ENCODE results near the gene CCDC57. TPM values are rescaled to one million over a fixed set of nuclear protein-coding genes. Genes with fewer than 3 reads are reported as not detected.
A peak's percentile ranks its signal among the peaks of the same experiment; 100 is the strongest.

CCDC57 gene
- total RNA-seq, 2 donors from 2014 or later = 57.6 to 62.8 TPM

- H3K27me3 ChIP-seq (replicated peaks; ENCODE audit: insufficient read depth) = no peaks in the 10 kb centered on the region
- H3K9me3 ChIP-seq = no peaks in the 10 kb centered on the region
- no peak overlapping the region for H3K4me3 ChIP-seq
- peak overlapping the region; percentile 94 to 96 for H3K27ac ChIP-seq
- no peaks in the 10 kb centered on the region for H3K36me3 ChIP-seq
- TF ChIP-seq POLR2A (IDR thresholded peaks at IDR 0.05) (peak; percentile 50), POLR2AphosphoS5 (IDR thresholded peaks at IDR 0.05) (peak; percentile 97), CTCF (IDR thresholded peaks at IDR 0.05) (peak in 1 of 4 experiments; percentile 21)
- WGBS = 37% methylated on average over 22 of the region's 22 CpGs
- DNase-seq (ENCODE audit: low spot score) = peak; percentile 92
- H3K4me1 ChIP-seq (replicated peaks) = peaks cover 24% of the 10 kb centered on the region
- intact Hi-C loops (cut with DNase I) = loop anchor here (10.0 kb wide), 1 partner anchor 188 kb away; the partner anchor contains the start of gene NOTUM
Observed at GRCh38 chr17:82152556-82153294, 59.9 kb downstream of the CCDC57 start.

GRCh38 chr17:82152114-82152513 lies 60.5 kb downstream of the CCDC57 start:
- Histone ChIP-seq H3K27me3 (replicated peaks; ENCODE audit: insufficient read depth) (no peaks in the 10 kb centered on the region), H3K9me3 (no peaks in the 10 kb centered on the region), H3K4me3 (no peak overlapping the region), H3K4me1 (replicated peaks) (peaks cover 24% of the 10 kb centered on the region), H3K27ac (peak overlapping the region; percentile 94 to 96), H3K36me3 (no peaks in the 10 kb centered on the region)
- intact Hi-C loops (cut with DNase I) = loop anchor here (10.0 kb wide), 1 partner anchor 187 kb away; the partner anchor contains the start of gene NOTUM
- 71% methylated on average over 5 of the region's 5 CpGs for WGBS
- TF ChIP-seq POLR2AphosphoS5 (IDR thresholded peaks at IDR 0.05) (no peak), CTCF (IDR thresholded peaks at IDR 0.05) (no peak), POLR2A (IDR thresholded peaks at IDR 0.05) (no peak)
- DNase-seq (ENCODE audit: low spot score) = no peak

DNA sequence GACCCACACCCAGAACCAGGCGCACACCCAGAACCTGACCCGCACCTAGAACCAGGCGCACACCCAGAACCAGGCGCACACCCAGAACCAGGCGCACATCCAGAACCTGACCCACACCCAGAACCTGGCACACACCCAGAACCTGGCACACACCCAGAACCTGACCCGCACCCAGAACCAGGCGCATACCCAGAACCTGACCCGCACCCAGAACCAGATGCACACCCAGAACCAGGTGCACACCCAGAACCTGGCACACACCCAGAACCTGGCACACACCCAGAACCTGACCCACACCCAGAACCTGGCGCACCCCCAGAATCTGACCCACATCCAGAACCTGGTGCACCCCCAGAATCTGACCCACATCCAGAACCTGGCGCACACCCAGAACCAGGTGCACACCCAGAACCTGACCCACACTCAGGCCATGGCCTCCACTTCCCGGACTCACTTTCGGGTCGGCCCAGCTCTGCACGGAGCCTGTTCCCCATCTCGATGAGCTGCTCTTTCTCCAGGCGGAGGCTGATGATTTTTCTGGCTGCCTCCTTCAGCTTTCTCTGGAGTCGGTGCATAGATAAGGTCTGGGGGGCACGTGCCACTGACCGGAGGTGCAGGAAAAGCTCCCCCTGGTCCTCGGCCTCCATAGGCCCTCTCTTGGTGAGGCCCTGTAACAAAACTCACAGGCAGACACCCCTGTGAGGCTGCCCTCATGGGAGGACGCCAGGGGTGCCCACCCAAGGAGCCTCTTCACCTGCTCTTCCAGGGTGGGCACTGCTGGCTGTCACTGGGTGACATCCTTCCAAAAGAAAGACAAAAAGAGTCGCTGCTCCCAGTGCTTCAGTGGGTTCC lies 61.3 kb downstream of the CCDC57 start:
- intact Hi-C loops (cut with DNase I) = loop anchor here (10.0 kb wide), 1 partner anchor 187 kb away; the partner anchor contains the start of gene NOTUM
- peak overlapping the region; percentile 94 to 96 for H3K27ac ChIP-seq

GRCh38 chr17:82149401-82150099 lies 63.1 kb downstream of the CCDC57 start:
- Histone ChIP-seq H3K4me1 (replicated peaks) (peaks cover 24% of the 10 kb centered on the region), H3K36me3 (no peaks in the 10 kb centered on the region), H3K9me3 (no peaks in the 10 kb centered on the region), H3K27ac (no peak overlapping the region), H3K27me3 (replicated peaks; ENCODE audit: insufficient read depth) (no peaks in the 10 kb centered on the region), H3K4me3 (no peak overlapping the region)
- intact Hi-C loops (cut with DNase I) = loop anchor here (10.0 kb wide), 1 partner anchor 185 kb away; the partner anchor contains the start of gene NOTUM
- TF ChIP-seq CTCF (IDR thresholded peaks at IDR 0.05) = no peak
- no peak for TF ChIP-seq POLR2A (IDR thresholded peaks at IDR 0.05)
- TF ChIP-seq POLR2AphosphoS5 (IDR thresholded peaks at IDR 0.05) = no peak
- no peak for DNase-seq (ENCODE audit: low spot score)
- 92% methylated on average over 27 of the region's 27 CpGs for WGBS

More for the DNA sequence above, 61.3 kb downstream of the CCDC57 start:
- Histone ChIP-seq H3K27me3 (replicated peaks; ENCODE audit: insufficient read depth) (no peaks in the 10 kb centered on the region), H3K4me1 (replicated peaks) (peaks cover 24% of the 10 kb centered on the region), H3K9me3 (no peaks in the 10 kb centered on the region), H3K36me3 (no peaks in the 10 kb centered on the region), H3K4me3 (no peak overlapping the region)
- no peak for DNase-seq (ENCODE audit: low spot score)
- TF ChIP-seq POLR2AphosphoS5 (IDR thresholded peaks at IDR 0.05) = no peak
- TF ChIP-seq CTCF (IDR thresholded peaks at IDR 0.05) = no peak
- TF ChIP-seq POLR2A (IDR thresholded peaks at IDR 0.05) = no peak
- 92% methylated on average over 15 of the region's 22 CpGs for WGBS
